ENCODE results near the gene LRP2BP.

DNA sequence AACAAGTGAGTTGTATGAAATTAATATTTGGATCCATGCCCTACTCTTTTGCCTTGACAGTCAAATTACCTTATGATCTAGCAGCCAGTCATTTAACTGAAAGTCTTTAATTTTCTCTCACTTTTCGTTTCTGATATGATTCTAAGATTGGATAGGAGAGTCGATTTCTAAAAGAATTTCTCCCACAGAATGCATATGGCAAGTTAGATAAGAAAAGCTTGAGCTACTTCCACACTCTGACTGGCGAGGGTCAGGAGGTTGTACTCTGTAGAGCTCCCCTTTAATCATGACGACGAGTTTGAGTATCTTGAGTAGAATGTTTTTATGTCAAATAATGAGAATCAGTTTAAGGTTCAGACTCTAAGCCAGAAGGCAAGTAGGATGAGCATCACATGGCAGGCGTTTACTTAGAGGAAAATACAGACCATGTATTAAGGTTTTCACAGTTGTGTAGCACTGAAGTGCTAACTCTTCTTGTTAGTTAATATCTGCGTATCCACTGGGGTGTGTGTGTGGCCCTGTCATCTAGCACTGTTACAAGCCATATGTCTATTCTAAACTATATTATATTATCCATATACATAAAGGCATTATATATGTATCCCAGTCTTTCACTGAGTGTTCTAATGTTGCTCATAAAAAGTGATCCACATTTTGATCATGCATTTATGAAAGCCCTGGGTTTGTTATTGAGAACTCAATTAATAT lies 37.8 kb downstream of the LRP2BP start:
- TF ChIP-seq EZH2 (IDR thresholded peaks at IDR 0.05; ENCODE audit: borderline replicate concordance), result no peak
- TF ChIP-seq, protein P1, sequence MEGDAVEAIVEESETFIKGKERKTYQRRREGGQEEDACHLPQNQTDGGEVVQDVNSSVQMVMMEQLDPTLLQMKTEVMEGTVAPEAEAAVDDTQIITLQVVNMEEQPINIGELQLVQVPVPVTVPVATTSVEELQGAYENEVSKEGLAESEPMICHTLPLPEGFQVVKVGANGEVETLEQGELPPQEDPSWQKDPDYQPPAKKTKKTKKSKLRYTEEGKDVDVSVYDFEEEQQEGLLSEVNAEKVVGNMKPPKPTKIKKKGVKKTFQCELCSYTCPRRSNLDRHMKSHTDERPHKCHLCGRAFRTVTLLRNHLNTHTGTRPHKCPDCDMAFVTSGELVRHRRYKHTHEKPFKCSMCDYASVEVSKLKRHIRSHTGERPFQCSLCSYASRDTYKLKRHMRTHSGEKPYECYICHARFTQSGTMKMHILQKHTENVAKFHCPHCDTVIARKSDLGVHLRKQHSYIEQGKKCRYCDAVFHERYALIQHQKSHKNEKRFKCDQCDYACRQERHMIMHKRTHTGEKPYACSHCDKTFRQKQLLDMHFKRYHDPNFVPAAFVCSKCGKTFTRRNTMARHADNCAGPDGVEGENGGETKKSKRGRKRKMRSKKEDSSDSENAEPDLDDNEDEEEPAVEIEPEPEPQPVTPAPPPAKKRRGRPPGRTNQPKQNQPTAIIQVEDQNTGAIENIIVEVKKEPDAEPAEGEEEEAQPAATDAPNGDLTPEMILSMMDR (IDR thresholded peaks at IDR 0.05; ENCODE audit: poor library complexity), result no peak
